IMR-90 (cell line): ENCODE measurements around the gene SUV39H1. TPM values are rescaled to one million over a fixed set of nuclear protein-coding genes. Genes with fewer than 3 reads are reported as not detected.

Experiments used
- ATAC-seq: fragments of 200-7000 bp; cut with Tn5 transposase; 2 replicates; pipeline ENCODE4 v1.9.1; 2020; ENCODE audit warnings: low read depth, mild to moderate bottlenecking, moderate library complexity
- BruUV-seq: library from RNA; stranded (reverse); fragments of 400-500 nt; replicated peaks from 2 replicates; lab custom pipeline; 2021; lab: Mats Ljungman, UMichigan
- CTCF ChIA-PET: fragments of 300-600 bp; formaldehyde crosslinking; extraction: SDS; loops from one replicate; lab custom pipeline; 2021; ENCODE audit warnings: antibody characterized with exemption; lab: Yijun Ruan, JAX
- POLR2A ChIA-PET: fragments of 300-600 bp; sonication (Branson Sonifier 250); formaldehyde crosslinking; loops from one replicate; lab custom pipeline; 2022; ENCODE audit warnings: antibody characterized with exemption; ENCODE audit not compliant: unreplicated experiment; lab: Charles Lee
- DNase-seq: peaks from one replicate; pipeline ENCODE4 v3.0.0; 2013
- H2AFZ ChIP-seq: replicated peaks from 2 replicates; pipeline ENCODE3; 2013; ENCODE audit warnings: low read length, mild to moderate bottlenecking; ENCODE audit not compliant: poor library complexity
- H2AK5ac ChIP-seq: 2 replicates; pipeline ENCODE4 v1.6.1; 2013; ENCODE audit warnings: low read depth, low read length, inconsistent platforms
- H2AK9ac ChIP-seq: replicated peaks from 2 replicates; pipeline ENCODE3; 2013; ENCODE audit warnings: mild to moderate bottlenecking, low read depth, low read length, moderate library complexity; ENCODE audit not compliant: poor library complexity
- H2BK120ac ChIP-seq: 2 replicates; pipeline ENCODE4 v1.6.1; 2013; ENCODE audit warnings: low read depth, low read length, inconsistent platforms
- H2BK15ac ChIP-seq: 3 replicates; pipeline ENCODE4 v1.6.1; 2013; ENCODE audit warnings: low read depth, low read length, inconsistent platforms
- H2BK20ac ChIP-seq: 2 replicates; pipeline ENCODE4 v1.6.1; 2013; ENCODE audit warnings: low read depth, mild to moderate bottlenecking, inconsistent platforms, low read length, moderate library complexity
- H2BK5ac ChIP-seq: 2 replicates; pipeline ENCODE4 v1.6.1; 2013; ENCODE audit warnings: mild to moderate bottlenecking, low read depth, low read length, inconsistent platforms; ENCODE audit not compliant: poor library complexity, severe bottlenecking
- H3K14ac ChIP-seq: replicated peaks from 2 replicates; pipeline ENCODE4 v1.6.1; 2013; ENCODE audit warnings: low read depth, low read length, inconsistent platforms
- H3K18ac ChIP-seq: 2 replicates; pipeline ENCODE4 v1.6.1; 2013; ENCODE audit warnings: low read depth, low read length, control low read depth
- H3K23ac ChIP-seq: 2 replicates; pipeline ENCODE4 v1.6.1; 2013; ENCODE audit warnings: low read depth, low read length, inconsistent platforms
- H3K27ac ChIP-seq: 2 replicates; pipeline ENCODE4 v1.5.1; 2013; ENCODE audit warnings: mild to moderate bottlenecking, control low read depth, low read length; ENCODE audit not compliant: insufficient read depth
- H3K27me3 ChIP-seq: 2 replicates; pipeline ENCODE4 v1.6.1; 2013; ENCODE audit warnings: low read length; ENCODE audit not compliant: control insufficient read depth, insufficient read depth
- H3K36me3 ChIP-seq: 2 replicates; pipeline ENCODE4 v1.6.1; 2013; ENCODE audit warnings: low read length, mixed read lengths; ENCODE audit not compliant: control insufficient read depth, insufficient read depth
- H3K4ac ChIP-seq: 2 replicates; pipeline ENCODE4 v1.6.1; 2013; ENCODE audit warnings: low read depth, low read length, inconsistent platforms
- H3K4me1 ChIP-seq: 2 replicates; pipeline ENCODE4 v1.6.1; 2013; ENCODE audit warnings: low read length, mixed read lengths; ENCODE audit not compliant: control insufficient read depth, insufficient read depth
- H3K4me2 ChIP-seq: 2 replicates; pipeline ENCODE4 v1.6.1; 2013; ENCODE audit warnings: low read depth, mild to moderate bottlenecking, control low read depth, low read length, moderate library complexity
- H3K4me3 ChIP-seq: 2 replicates; pipeline ENCODE4 v1.5.1; 2013; ENCODE audit warnings: low read depth, mild to moderate bottlenecking, control low read depth, low read length, moderate library complexity; ENCODE audit not compliant: insufficient read depth
- H3K56ac ChIP-seq: 2 replicates; pipeline ENCODE4 v1.6.1; 2013; ENCODE audit warnings: low read length, inconsistent platforms; ENCODE audit not compliant: insufficient read depth; ENCODE audit errors: extremely low read depth
- H3K79me1 ChIP-seq, 2 experiments: 2 replicates each; pipeline ENCODE4 v1.6.1; 2013; ENCODE audit warnings: low read length in 2 of 2, inconsistent platforms in 1 of 2, low read depth in 1 of 2
- H3K9ac ChIP-seq: 2 replicates; pipeline ENCODE4 v1.6.1; 2013; ENCODE audit warnings: low read depth, low read length, control low read depth
- H3K9me1 ChIP-seq: 2 replicates; pipeline ENCODE4 v1.6.1; 2013; ENCODE audit warnings: low read length, inconsistent platforms; ENCODE audit not compliant: insufficient read depth
- H3K9me3 ChIP-seq: 2 replicates; pipeline ENCODE4 v1.6.1; 2013; ENCODE audit warnings: low read length; ENCODE audit not compliant: control insufficient read depth, insufficient read depth
- H4K20me1 ChIP-seq: 2 replicates; pipeline ENCODE4 v1.6.1; 2013; ENCODE audit warnings: low read length, inconsistent platforms; ENCODE audit not compliant: insufficient read depth
- H4K5ac ChIP-seq: 2 replicates; pipeline ENCODE4 v1.6.1; 2013; ENCODE audit warnings: mild to moderate bottlenecking, low read depth, low read length, control low read depth
- H4K8ac ChIP-seq, 2 experiments: 2 replicates each; pipeline ENCODE4 v1.6.1; 2013; ENCODE audit warnings: low read depth in 2 of 2, low read length in 2 of 2, control low read depth in 1 of 2, inconsistent platforms in 1 of 2
- H4K91ac ChIP-seq: 2 replicates; pipeline ENCODE4 v1.6.1; 2013; ENCODE audit warnings: low read depth, low read length, inconsistent platforms; ENCODE audit not compliant: insufficient read depth
- BHLHE40 ChIP-seq: fragments of 150-350 bp; IDR thresholded peaks from 2 replicates; pipeline ENCODE4 v1.6.1; 2016; ENCODE audit warnings: mild to moderate bottlenecking, low read depth, low read length
- CEBPB ChIP-seq: IDR thresholded peaks from 2 replicates; pipeline ENCODE4 v1.6.1; 2012; ENCODE audit warnings: low read depth, low read length, improper control_type of control experiment
- CTCF ChIP-seq: conservative IDR thresholded peaks from 2 replicates; pipeline ENCODE4 v1.5.1; 2012; ENCODE audit warnings: mild to moderate bottlenecking, low read depth, low read length, improper control_type of control experiment
- FOS ChIP-seq: fragments of 150-350 bp; IDR thresholded peaks from 2 replicates; pipeline ENCODE4 v1.6.1; 2016; ENCODE audit warnings: low read depth, low read length
- MAFK ChIP-seq: IDR thresholded peaks from 2 replicates; pipeline ENCODE4 v1.6.1; 2012; ENCODE audit warnings: low read depth, low read length, improper control_type of control experiment
- NFE2L2 ChIP-seq: fragments of 150-350 bp; IDR thresholded peaks from 2 replicates; pipeline ENCODE4 v1.6.1; 2016; ENCODE audit warnings: low read depth, mild to moderate bottlenecking, low read length
- RCOR1 ChIP-seq: IDR thresholded peaks from 2 replicates; pipeline ENCODE4 v1.6.1; 2012; ENCODE audit warnings: mild to moderate bottlenecking, low read length, improper control_type of control experiment; ENCODE audit not compliant: insufficient replicate concordance
- SMC3 ChIP-seq: fragments of 150-350 bp; IDR thresholded peaks from 2 replicates; pipeline ENCODE4 v1.6.1; 2016; ENCODE audit warnings: low read depth, mild to moderate bottlenecking, antibody characterized with exemption, low read length, moderate library complexity
- USF2 ChIP-seq: fragments of 150-350 bp; IDR thresholded peaks from 2 replicates; pipeline ENCODE4 v1.6.1; 2017; ENCODE audit warnings: mild to moderate bottlenecking, antibody characterized with exemption, low read length, low read depth
- WGBS, 2 experiments: methylation state at CpG; one replicate each; pipeline versions ENCODE4 v1.1.5 to v1.1.7; 2013; ENCODE audit warnings: missing lambda C conversion rate in 2 of 2; ENCODE audit not compliant: insufficient read length in 1 of 2; ENCODE audit errors: extremely low coverage in 2 of 2; 5-methylcytosine and 5-hydroxymethylcytosine counted together
- dilution Hi-C: fragments of 300-500 bp; cut with HindIII; formaldehyde crosslinking; loops from one replicate; pipeline ENCODE4 v1.14.3; 2018; ENCODE audit warnings: low sequenced_read_pairs; ENCODE audit not compliant: unreplicated experiment
- in situ Hi-C: fragments of 300-500 bp; cut with MboI; formaldehyde crosslinking; loops from 3 replicates; pipeline ENCODE4 v1.14.3; 2019; ENCODE audit warnings: low sequenced_read_pairs, inconsistent platforms, mixed read lengths
- intact Hi-C: fragments of 100-400 bp; cut with micrococcal nuclease; formaldehyde crosslinking; loops from 2 replicates; pipeline ENCODE4 v1.10.0; 2022
- polyA plus RNA-seq, 3 experiments: library from polyadenylated mRNA; depleted of rRNA; stranded (reverse); fragments of >200 nt; gene quantifications; 2 replicates each; pipeline ENCODE4 v1.2.3, GENCODE V29; 2012; ENCODE audit warnings: low replicate concordance in 1 of 3
- total RNA-seq: library from RNA; depleted of rRNA; stranded (reverse); fragments of >200 nt; gene quantifications from 2 replicates; pipeline ENCODE4 v1.2.3, GENCODE V29; 2012

Gene SUV39H1
- total and polyA plus RNA-seq, 2 of the 4 experiments (the other 2 are of a cell fraction): 6.6 to 8.6 TPM

GRCh38 chrX:48711929-48712505 lies 15.5 kb downstream of the SUV39H1 start:
- intact Hi-C loops (no loop called here), dilution Hi-C loops (no loop called here), in situ Hi-C loops (no loop called here)
- H3K4ac ChIP-seq: no peak overlapping the region
- H3K4me3 ChIP-seq: no peak overlapping the region
- no peaks in the 10 kb centered on the region for H3K36me3 ChIP-seq
- H2AFZ ChIP-seq: no peak overlapping the region
- H2AK5ac ChIP-seq: no peak overlapping the region
- H2BK5ac ChIP-seq: no peak overlapping the region
- H3K79me1 ChIP-seq: no peaks in the 10 kb centered on the region
- H2BK15ac ChIP-seq: no peak overlapping the region
- H3K23ac ChIP-seq: no peak overlapping the region
- no peak overlapping the region for H2BK20ac ChIP-seq
- 0 out of 2 replicates have a peak, but pooled peaks cover 2% of the 10 kb centered on the region for H3K4me1 ChIP-seq
- no peak overlapping the region for H3K56ac ChIP-seq
- H2BK120ac ChIP-seq: no peak overlapping the region
- H3K4me2 ChIP-seq: no peak overlapping the region
- no peak overlapping the region for H2AK9ac ChIP-seq
- no peak for ATAC-seq
- no peak overlapping the region for H4K8ac ChIP-seq
- H3K27me3 ChIP-seq: no peaks in the 10 kb centered on the region; the same call in 1 of the 2 replicates
- peaks cover 3% of the 10 kb centered on the region; the same call in 1 of the 2 replicates for H3K9me3 ChIP-seq
- H4K20me1 ChIP-seq: no peaks in the 10 kb centered on the region
- no peaks in the 10 kb centered on the region for H3K9me1 ChIP-seq
- H3K9ac ChIP-seq: no peak overlapping the region
- no peak for DNase-seq
- TF ChIP-seq BHLHE40: no peak
- no peak for TF ChIP-seq NFE2L2
- TF ChIP-seq FOS: no peak
- no peak for TF ChIP-seq USF2
- TF ChIP-seq CTCF: no peak
- no peak for TF ChIP-seq RCOR1
- no peak for TF ChIP-seq CEBPB
- no peak for TF ChIP-seq MAFK
- TF ChIP-seq SMC3: no peak
- no TSS peak for BruUV-seq
- POLR2A ChIA-PET: no interaction called here
- WGBS, 2 experiments: 82% methylated on average over 3 of the region's 7 CpGs; no CpG with 5 or more reads in 1 of the 2 experiments
- no peak overlapping the region for H4K5ac ChIP-seq
- no peak overlapping the region for H4K91ac ChIP-seq
- H3K14ac ChIP-seq: no peak overlapping the region
- CTCF ChIA-PET: interaction anchor here (0.8 kb wide), 1 partner anchor 12 kb away, joined by 5 read pairs; no protein-coding TSS in a partner anchor
- no peak overlapping the region for H3K18ac ChIP-seq
- no peak overlapping the region for H3K27ac ChIP-seq
